ENCODE measurements around the gene RBM41. TPM values are rescaled to one million over a fixed set of nuclear protein-coding genes. Genes with fewer than 3 reads are reported as not detected.

RBM41 gene
- total and polyA plus RNA-seq, 9 of the 15 experiments (the other 6 are each of a cell fraction or from before 2014, with no cell fraction given): 11.6 to 51.8 (median 27.9) TPM

DNA sequence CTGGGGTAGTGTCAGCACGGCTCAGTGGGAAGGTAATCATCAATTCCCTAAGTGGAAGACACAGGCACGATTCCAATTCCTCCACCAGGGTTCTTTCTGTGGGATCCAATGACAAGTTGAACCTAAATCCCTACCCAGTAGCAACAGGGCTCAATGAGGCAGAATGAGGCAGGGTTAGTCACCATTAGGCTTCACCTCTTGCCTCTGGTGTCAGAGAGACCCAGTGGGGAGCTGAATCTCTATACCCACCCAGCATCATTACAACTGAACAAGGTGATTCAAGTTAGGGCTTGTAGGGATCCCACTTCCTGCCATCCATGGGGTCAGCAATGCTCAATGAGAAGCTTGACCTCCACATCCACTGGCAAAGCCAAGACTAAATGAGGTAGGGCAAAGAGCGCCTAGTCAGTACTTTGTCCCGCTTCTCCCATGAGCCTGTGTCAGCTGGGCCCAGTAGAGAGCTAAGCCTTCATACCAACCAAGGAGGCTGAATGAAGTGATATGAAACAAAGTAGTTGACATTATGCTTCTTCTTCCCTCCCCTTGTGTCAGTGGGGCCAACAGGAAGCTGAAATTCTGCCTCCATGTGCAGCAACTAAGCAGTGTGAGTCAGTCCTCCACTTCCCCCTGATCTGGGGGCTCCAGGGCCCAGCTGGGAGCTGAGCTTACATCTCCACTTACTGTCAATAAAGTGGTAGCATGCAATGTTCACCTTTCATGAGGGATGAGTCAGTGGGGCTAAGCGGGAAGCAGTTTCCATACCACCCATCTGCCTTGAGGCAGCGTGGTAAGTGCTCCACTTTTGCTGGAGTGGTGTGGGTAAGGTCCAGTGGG, 36.4 kb upstream of the RBM41 start (continued):
- TF ChIP-seq JUN (IDR thresholded peaks at IDR 0.05; ENCODE audit: borderline replicate concordance, low read depth, low read length) (peak; percentile 59; the same call in 1 of the 2 replicates), JUN (CRISPR knock-in tag; IDR thresholded peaks at IDR 0.05; ENCODE audit: borderline replicate concordance) (no peak), RAD21 (CRISPR knock-in tag; conservative IDR thresholded peaks at IDR 0.05 in 1 of 2, IDR thresholded peaks at IDR 0.05 in 1 of 2) (peak in 1 of 2 experiments; percentile 3; a peak in 1 of 4 replicates), L3MBTL2 (IDR thresholded peaks at IDR 0.05) (peak; percentile 55; the same call in 1 of the 2 replicates), LCOR (CRISPR knock-in tag; IDR thresholded peaks at IDR 0.05) (0 out of 2 replicates have a peak, but pooled peaks have one; percentile 22), ZBTB7A (IDR thresholded peaks at IDR 0.05; ENCODE audit: borderline replicate concordance, control insufficient read depth, low read depth, low read length) (0 out of 2 replicates have a peak, but pooled peaks have one; percentile 24), FOSL1 (tag; conservative IDR thresholded peaks at IDR 0.05) (peak; percentile 63), POLR2AphosphoS5 (IDR thresholded peaks at IDR 0.05; ENCODE audit: control insufficient read depth, insufficient read depth, low read depth, low read length) (no peak), DACH1 (IDR thresholded peaks at IDR 0.05; ENCODE audit: partially characterized antibody) (peak; percentile 44), NR2C2 (CRISPR knock-in tag; IDR thresholded peaks at IDR 0.05) (0 out of 2 replicates have a peak, but pooled peaks have one; percentile 36), NR2C2 (tag; IDR thresholded peaks at IDR 0.05) (no peak), JUND (IDR thresholded peaks at IDR 0.05; ENCODE audit: borderline replicate concordance, low read depth, low read length) (peak; percentile 74), JUND (tag; IDR thresholded peaks at IDR 0.05; ENCODE audit: borderline replicate concordance, low read depth, low read length) (0 out of 3 replicates have a peak, but pooled peaks have one; percentile 36)
- TF ChIP-seq, protein P1, sequence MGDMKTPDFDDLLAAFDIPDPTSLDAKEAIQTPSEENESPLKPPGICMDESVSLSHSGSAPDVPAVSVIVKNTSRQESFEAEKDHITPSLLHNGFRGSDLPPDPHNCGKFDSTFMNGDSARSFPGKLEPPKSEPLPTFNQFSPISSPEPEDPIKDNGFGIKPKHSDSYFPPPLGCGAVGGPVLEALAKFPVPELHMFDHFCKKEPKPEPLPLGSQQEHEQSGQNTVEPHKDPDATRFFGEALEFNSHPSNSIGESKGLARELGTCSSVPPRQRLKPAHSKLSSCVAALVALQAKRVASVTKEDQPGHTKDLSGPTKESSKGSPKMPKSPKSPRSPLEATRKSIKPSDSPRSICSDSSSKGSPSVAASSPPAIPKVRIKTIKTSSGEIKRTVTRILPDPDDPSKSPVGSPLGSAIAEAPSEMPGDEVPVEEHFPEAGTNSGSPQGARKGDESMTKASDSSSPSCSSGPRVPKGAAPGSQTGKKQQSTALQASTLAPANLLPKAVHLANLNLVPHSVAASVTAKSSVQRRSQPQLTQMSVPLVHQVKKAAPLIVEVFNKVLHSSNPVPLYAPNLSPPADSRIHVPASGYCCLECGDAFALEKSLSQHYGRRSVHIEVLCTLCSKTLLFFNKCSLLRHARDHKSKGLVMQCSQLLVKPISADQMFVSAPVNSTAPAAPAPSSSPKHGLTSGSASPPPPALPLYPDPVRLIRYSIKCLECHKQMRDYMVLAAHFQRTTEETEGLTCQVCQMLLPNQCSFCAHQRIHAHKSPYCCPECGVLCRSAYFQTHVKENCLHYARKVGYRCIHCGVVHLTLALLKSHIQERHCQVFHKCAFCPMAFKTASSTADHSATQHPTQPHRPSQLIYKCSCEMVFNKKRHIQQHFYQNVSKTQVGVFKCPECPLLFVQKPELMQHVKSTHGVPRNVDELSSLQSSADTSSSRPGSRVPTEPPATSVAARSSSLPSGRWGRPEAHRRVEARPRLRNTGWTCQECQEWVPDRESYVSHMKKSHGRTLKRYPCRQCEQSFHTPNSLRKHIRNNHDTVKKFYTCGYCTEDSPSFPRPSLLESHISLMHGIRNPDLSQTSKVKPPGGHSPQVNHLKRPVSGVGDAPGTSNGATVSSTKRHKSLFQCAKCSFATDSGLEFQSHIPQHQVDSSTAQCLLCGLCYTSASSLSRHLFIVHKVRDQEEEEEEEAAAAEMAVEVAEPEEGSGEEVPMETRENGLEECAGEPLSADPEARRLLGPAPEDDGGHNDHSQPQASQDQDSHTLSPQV (IDR thresholded peaks at IDR 0.05): peak; percentile 74; the same call in 1 of the 2 replicates
- TF ChIP-seq, protein P2, sequence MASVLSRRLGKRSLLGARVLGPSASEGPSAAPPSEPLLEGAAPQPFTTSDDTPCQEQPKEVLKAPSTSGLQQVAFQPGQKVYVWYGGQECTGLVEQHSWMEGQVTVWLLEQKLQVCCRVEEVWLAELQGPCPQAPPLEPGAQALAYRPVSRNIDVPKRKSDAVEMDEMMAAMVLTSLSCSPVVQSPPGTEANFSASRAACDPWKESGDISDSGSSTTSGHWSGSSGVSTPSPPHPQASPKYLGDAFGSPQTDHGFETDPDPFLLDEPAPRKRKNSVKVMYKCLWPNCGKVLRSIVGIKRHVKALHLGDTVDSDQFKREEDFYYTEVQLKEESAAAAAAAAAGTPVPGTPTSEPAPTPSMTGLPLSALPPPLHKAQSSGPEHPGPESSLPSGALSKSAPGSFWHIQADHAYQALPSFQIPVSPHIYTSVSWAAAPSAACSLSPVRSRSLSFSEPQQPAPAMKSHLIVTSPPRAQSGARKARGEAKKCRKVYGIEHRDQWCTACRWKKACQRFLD (CRISPR knock-in tag; IDR thresholded peaks at IDR 0.05): peak; percentile 70; the same call in 1 of the 2 replicates
- TF ChIP-seq, protein P3, sequence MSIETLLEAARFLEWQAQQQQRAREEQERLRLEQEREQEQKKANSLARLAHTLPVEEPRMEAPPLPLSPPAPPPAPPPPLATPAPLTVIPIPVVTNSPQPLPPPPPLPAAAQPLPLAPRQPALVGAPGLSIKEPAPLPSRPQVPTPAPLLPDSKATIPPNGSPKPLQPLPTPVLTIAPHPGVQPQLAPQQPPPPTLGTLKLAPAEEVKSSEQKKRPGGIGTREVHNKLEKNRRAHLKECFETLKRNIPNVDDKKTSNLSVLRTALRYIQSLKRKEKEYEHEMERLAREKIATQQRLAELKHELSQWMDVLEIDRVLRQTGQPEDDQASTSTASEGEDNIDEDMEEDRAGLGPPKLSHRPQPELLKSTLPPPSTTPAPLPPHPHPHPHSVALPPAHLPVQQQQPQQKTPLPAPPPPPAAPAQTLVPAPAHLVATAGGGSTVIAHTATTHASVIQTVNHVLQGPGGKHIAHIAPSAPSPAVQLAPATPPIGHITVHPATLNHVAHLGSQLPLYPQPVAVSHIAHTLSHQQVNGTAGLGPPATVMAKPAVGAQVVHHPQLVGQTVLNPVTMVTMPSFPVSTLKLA (conservative IDR thresholded peaks at IDR 0.05): peak; percentile 35 to 49; a peak in 3 of 4 replicates

All from K562 (cell line).